Stimulated activated CD4-positive, alpha-beta T cell treated with anti-CD3 and anti-CD28 coated beads, Interleukin-4, amount 100 ng/mL, for 4 hours (primary cell): Measurements from ENCODE around the gene LYZL1.
"Not testable (repeated sequence)": the region's sequence is repeated elsewhere in the genome, so short reads cannot be mapped to it uniquely, and the experiment has no call there.

ENCODE experiments used
- DNase-seq, 2 experiments: peaks; one replicate each; pipeline ENCODE4 v3.0.0-alpha.2; 2020

LYZL1 gene

DNA sequence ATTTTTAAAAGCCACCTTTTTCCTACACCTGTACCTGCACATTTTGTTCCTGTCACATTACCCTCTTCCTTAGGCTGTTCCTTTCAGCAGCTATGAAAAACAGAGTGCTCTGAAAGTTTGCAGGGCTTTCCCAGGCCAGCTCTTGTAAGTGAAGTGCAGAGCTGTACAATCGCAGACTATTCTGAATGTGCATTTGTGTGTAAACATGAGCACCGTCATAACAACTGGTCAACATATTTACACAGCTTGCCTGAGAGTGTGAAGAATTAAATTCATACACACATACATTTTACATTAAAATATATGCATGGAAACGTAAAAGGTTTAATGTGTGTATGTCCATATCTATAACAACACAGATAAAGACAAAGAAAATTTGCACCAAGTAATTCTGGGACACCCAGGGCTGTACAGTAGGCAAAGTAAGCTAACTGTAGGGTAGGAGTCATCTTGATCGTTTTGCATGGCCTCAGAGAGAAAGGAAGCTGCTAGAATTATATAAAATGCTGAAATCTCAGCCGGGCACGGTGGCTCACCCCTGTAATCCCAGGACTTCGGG is 23.6 kb upstream of the LYZL1 start:
- no peak for DNase-seq

DNA sequence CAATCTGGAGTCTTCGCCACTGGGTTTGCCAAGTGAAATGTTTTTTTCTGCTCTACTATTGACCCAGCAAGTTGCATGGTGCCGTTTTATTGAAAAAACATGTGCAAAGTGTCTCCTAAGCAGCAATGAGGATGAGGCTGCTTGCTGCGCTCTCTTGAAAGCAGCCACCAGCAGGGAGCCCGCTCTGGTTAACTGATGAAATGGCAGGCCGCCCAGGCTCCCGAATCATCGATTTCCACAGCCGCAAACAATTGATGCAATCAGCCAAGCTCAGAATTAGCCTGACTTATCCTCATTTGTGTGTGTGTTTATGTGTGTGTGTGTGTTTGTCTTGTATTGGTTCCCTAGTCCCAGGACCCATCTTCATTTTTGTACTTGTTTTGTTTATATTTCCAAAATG is 22.2 kb upstream of the LYZL1 start:
- no peak for DNase-seq

DNA sequence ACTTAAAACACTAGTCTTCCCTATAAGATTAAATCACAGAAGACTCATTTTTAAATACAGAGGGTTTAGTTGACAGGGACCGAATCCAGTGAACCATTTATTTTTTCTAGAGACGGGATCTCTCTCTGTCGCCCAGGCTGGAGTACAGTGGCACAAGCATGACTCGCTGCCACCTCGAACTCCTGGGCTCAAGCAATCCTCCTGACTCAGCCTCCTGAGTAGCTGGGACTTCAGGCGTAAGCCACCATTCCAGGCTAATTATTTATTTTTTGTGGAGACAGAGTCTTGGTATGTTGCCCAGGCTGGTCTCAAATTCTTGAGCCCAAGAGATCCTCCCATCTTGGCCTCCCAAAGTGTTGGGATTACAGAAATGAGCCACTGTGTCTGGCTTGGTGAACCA is 20.9 kb upstream of the LYZL1 start:
- no peak for DNase-seq

DNA sequence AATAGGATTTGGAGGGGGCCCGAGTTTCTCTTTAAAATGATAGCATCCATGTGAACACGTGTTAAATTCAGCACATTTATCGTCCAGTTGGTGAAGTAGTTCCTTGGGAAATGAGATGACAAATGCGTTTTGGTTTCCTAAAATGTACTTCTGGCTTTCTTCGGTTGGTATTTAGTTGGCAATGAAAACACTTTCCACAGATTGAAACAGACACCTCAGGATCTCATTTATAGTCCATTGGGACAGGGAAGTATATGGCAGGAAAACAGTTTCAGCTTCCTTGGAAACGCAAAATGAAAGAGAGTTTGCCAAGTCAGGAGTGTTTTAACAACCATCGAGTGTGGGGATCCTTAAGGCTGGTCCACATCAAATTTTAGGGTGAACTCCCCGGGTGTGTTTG is 19.4 kb upstream of the LYZL1 start:
- DNase-seq = no peak

DNA sequence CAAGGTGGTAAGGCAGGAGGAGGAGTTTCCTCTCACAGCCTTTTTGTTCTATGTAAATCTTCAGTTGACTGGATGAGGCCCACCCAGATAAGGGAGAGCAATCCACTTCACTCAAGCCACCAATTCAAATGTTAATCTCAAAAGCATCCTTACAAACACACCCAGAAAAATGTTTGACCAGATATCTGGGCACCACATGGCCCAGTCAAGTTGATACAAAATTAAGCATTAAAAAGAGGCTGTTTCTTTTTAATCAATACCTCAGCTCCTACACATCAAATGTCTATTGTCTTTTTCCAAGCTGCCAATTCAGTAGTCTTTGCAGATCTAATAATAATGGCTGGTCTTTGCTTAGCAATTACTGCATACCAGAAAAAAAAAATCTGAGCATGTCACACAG is 18.0 kb upstream of the LYZL1 start:
- DNase-seq = no peak

DNA sequence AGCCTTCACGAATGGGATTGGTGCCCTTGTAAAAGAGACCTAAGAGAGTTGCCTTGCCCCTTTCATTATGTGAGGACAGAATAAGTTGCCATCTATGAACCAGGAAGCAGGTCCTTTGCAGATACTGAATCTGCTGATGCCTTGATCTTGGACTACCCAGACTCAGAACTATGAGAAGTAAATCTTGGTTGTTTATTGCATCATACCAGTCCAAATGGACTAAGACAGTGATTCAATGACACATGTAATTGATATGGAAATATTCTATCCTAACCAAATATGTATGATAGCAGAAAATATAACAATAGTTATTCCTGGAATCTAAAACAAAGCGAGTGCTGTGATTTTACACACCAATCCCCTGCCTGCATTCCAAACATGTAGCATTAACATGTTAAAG is 17.0 kb upstream of the LYZL1 start:
- DNase-seq = no peak

DNA sequence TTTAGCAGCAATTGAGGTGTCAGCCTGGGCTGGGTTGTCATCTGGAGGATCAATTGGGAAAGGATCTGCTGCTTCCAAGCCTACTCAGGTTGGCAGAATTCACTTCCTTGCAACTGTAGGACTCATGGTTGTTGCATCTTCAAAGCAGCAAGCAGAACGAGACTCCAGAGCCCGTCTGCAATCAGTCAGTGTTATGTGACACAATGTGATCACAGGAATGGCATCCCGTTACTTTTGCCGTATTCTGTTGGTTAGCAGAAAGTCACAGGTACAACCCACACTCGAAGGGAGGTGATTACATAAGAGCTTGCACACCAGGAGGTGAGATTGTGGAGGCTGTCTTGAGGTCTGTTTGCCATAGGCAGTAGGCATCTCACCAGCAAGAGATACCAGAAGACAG is 15.4 kb upstream of the LYZL1 start:
- DNase-seq = no peak

DNA sequence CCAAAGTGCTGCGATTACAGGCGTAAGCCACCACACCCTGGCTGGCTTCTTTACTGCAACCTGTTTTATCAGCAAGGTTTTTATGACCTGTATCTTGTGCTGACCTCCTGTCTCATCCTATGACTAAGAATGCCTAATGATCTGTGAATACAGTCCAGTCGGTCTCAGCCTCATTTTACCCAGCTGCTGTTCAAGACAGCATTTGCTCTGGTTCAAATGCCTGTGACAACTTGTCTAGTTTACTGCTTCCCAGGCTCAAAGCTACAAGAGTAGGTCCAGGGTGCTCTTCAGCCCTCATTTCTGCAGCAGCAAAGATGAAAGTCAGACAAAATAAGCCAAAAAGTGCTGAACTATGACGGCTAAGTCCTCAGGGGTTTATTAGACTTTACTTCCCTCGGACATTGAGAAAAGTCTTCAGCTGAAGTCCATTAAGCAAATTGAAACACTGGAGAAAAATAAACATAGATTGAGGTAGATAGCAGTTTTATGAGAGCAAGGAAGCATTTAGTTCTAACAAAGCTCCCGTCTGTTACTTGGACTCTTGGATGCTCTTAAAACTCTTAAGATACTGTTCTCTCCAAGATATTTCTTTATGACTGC is 12.5 kb upstream of the LYZL1 start:
- no peak for DNase-seq

DNA sequence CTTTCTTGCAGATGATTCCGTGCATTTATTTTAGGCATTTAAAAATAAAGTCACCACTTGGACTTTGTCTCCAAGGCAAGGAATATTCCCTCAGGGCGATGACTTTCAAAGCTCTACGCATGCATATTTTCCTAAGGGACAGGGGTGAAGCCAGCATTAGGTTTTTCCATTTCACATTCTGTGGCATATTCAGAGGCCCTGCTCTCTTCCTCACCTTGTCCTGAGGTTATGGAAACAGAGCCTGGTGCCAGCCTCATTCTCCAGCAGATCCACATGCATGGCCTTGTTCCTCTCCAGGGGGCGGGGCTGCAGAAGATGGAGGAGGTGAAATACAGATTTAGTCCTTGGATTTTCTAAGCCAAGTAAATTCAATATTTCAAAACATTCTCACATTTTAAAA is 11.6 kb upstream of the LYZL1 start:
- DNase-seq = no peak

DNA sequence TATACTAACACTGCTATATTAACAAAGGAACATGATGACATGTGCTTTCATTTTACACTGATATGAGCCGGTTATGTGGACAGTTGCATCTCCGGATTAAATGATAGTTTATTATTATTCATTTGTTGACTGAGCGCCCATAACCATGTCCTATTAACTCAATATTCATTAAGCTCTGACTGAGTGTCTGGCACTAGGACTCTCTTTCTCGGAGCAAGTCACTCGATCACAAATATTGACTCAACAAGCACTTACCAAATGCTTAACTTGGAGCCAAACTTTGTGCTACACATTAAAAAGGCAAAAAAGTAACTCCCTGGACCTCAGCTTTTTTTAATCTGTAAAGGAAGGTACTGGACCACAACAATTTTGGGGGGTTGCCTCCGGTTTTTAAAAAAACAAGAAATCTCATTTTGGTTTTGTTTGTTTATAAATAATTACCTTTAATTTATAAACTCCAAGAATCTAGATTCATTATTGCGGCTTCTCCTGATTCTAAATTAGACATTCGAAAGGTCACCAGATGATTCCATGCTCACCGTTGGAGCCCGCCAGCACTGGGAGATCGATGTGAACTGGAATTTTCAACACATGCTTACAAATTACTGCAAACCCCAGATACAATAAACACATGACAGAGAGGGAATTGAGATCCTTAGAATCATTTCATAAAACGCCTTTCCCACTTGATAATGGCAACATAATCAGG is 8.9 kb upstream of the LYZL1 start:
- DNase-seq = no peak

DNA sequence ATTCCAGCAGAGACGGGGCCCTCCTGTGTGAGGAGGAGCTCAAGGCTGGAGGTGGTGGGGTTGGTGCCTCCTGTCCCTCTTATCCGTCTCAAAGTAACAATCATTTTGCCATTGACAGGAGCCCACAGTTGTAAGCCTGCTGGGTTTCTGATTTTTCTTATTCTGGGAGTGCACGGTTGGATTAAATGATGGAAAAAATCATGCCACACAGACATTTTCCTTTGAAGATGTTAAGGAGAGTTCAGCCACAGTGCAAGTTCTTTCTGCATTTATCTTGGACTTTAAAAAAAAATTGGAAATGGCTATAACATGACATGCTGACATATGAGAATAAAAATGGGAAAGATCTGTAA is 8.4 kb upstream of the LYZL1 start:
- no peak for DNase-seq

DNA sequence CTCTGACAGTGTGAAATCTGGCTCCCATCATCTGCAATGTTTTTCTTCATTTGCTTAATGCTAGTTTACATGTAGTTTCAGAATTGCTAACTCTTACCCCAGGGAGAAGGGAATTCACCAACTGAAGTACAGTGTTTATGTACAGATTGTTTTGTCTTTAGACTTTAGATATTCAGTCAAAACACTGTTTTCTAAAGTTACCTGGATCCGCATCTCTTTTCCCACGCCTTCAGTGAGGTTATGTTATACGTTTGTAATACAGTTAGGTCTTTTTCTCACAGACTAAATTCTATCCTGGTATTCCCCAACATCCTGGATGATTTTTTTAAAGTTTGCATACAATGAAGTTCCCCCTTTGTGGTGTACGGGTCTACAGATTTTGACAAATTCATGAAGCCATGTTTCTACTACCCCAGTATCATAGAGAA is 3.2 kb upstream of the LYZL1 start:
- no peak for DNase-seq

DNA sequence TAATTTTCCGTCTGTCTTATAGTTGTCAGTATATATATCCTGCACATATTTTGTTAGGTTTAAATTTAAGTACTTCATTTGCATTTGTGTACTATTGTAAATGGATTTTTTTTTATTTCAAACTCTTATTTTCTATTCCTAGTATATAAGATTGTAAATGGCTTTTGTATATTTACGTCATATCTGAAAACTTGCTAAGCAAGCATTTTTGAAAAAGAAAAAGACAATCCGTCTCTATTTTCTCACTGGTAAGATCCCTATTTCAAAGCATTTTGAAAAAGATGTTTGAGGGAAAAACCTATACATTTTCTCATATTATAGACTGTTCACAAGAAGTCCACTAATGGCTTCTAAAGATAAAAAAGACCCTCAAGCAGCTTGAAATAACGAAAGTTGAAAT is 1.2 kb upstream of the LYZL1 start:
- no peak for DNase-seq

DNA sequence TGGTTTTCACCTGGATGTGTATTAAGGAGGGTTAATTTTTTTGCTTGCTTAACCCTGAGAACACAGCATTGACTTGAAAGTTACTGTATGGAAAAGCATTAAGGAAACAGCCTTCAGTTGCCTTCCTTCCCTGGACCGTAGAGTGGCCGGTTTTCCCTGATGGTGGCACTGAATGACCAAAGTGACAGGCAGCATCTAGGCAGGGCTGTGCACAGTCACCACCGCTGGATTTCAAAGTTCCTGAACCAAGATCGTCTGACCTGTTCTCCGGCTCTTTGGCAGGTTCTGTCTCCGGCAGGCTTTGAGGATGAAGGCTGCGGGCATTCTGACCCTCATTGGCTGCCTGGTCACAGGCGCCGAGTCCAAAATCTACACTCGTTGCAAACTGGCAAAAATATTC is 2.7 kb downstream of the LYZL1 start:
- DNase-seq = not testable (repeated sequence)

DNA sequence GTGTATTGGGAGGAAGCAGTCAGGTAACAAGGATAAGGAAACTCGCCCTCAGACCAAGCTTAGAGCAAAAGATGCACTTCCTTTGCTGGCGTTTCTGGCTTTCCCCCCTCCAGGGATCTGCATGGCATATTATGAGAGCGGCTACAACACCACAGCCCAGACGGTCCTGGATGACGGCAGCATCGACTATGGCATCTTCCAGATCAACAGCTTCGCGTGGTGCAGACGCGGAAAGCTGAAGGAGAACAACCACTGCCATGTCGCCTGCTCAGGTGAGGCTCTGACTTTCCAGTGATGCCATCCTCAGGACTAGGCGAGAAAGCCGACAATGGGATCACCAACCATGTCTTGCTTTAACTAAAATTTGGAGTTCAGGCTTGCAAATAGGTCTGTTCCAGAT is 3.5 kb downstream of the LYZL1 start:
- DNase-seq = not testable (repeated sequence)

DNA sequence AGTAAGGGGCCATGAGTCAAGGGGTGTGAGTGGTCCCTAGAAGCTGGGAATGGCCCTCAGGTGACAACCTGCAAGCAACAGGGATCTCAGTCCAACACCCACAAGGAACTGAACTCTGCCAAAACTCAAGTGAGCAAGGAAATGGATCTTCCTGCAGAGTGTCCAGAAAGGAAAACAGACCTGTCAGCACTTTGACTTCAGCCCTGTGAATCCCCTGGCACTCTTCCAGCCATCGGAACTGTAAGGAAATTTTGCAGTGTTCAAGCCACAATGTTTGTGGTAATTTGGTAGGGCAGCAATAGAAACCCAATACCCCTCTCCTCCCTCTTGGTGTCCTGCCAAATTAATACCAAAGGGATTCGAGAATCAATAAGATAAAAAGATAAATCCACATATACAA is 6.9 kb downstream of the LYZL1 start:
- no peak for DNase-seq

DNA sequence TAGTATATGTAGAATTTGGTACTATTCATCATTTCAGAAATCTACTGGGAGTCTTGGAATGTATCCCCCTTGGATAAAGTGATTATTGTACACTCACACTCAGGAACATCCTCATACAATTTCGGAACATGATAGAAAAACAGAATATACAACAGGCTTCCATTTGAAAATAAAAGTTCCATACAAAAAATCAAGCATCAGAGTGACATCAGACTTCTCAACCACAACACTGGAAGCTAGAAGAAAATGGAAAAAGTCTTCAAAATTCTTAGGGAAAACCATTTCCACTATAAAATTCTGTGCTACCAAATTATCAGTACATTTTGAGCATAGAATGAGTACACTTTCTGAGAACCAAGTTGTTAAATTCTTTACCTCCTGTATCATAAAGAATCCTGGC is 8.8 kb downstream of the LYZL1 start:
- DNase-seq = no peak

DNA sequence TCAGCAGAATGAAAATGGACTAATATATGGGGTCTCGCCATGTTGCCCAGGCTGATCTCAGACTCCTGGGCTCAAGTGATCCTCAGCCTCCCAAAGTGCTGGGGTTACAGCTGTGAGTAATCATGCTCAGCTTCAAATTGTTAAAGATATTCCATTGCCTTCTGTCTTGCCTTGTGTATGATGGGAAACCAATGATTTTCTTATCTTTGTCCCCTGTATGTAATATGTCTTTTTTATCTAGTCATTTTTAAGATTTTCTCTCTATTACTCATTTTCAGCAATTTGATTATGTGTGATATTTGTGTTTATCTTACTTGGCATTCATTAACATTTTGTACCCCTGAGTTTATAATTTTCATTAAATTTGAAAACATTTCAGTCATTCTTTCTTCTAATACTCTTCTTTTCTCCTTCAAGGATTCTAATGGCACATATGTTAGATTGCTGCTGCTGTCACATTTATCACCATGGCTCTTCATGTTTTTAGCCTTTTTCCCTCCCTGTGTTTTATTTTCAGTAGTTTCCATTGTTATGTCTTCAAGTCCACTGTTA is 12.6 kb downstream of the LYZL1 start:
- DNase-seq = no peak

DNA sequence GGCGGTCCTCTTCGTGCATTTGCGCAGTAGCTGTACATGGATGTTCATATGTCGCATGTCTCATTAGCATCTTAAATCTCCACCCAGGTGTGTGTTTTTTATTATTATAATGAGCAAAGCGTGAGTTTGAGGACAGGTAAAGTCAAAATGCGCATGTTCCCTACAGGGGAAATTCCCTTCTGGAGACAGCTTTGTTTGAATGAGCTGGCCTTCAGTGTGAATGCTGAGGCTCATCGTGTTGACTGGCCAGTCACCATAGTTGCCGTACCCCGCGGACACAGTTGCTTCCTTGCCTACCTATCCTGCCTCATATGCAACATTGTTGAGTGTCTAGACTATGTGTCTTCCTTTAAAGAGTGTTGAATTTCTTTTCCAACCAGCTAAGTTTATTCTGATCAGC is 13.6 kb downstream of the LYZL1 start:
- DNase-seq = no peak

DNA sequence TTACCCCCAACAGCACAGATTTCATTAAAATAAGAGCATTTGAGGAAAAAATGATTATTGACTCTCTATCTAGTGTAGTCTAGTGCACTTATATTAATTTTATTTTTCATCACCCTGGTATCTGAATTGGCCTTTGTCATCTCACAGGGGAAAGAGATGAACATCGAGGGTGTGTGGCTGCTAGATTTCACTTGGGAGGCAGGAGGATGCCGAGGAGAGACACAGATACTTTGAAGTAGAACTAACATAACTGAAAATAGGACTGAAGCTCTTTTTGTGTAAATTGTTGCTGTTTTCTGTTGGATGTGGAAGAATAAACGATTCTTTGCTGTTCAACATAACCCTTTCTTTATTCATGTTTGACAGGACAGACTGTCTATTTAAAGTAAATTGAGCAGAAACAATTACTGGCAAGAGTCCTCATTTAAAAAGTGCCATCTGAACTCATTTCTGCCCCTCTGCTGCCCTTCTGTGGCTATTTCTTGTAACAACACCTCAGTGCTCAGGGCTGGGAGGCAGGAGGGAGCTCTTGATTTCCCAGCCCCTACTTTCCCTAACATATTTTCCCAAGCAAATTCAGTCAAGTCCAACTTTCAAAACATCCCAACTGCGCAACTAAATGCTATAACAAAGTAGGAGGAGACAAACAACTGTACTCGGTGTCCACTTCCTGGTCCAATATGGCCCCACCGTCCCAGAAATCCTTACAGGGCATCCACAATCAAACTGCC is 15.6 kb downstream of the LYZL1 start:
- peak in 1 of 2 experiments; percentile 3 for DNase-seq

DNA sequence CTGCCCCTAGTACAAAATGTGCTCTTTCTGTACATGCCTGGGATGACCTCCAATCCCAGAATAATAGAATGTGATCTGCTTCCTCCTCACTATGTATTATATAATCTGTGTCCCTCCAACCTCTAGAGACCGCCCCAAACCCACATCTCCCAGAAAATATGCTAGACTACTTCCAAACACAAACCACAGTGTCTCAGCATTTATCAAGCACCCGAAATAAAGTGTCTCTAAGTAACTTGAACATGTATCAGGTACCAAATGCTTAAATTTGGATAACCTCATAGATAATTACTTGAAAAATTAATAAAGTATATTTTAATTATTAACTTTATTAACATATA is 16.1 kb downstream of the LYZL1 start:
- no peak for DNase-seq

DNA sequence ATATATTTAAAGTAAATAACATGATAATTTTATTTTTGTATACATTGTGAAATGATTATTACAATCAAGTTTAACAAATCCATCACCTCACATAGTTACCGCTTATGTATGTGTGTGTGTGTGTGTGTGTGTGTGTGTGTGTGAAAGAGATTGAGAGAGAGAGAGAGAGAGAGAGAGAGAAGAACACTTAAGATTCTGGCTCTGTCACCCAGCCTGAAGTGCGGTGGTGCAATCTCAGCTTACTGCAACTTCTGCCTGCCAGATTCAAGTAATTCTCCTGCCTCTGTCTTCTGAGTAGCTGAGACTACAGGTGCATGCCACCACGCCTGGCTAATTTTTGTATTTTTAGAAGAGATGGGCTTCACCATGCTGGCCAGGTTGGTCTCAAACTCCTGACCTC is 17.8 kb downstream of the LYZL1 start:
- no peak for DNase-seq

DNA sequence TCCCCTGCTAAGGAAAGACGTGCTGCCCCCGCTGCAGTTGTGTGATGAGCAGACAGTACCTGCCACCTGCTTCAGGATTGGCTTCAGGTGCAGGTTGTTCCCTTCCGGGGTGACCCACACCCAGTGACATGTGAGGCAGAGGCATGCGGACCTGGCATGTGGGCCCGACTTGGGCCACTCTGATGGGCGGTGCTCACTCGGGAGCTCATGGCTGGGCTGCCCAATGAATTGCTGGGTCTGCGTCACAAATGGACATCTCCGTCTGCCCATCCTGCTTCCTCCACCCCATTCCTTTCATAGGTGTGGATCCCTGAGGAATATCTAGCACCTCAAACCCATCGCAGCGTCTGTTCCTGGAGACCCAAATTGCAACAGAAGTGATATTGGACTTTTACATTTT is 19.3 kb downstream of the LYZL1 start:
- DNase-seq = not testable (repeated sequence)

DNA sequence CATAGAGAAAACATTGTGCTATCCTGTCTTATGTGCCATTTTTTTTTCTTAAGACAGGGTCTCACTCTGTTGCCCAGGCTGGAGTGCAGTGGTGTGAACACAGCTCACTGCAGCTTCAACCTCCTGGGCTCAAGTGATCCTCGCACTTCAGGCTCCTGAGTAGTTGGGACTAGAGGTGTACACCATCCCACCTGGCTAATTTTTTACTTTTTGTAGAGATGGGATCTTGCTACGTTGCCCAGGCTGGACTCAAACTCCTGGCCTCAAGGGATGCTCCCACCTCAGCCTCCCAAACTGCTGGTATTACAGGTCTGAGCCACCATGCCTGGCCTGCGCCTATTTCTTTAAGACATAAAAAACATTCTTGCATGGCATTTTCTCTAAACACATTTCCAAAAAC is 20.6 kb downstream of the LYZL1 start:
- no peak for DNase-seq
